HG03175 (cell line): ENCODE measurements around the gene AMELX.

Experiments
- ATAC-seq: cut with Tn5 transposase; IDR thresholded peaks from one replicate; pipeline ENCODE4 v1.9.1; 2021; ENCODE audit warnings: mild to moderate bottlenecking, moderate library complexity; ENCODE audit not compliant: unreplicated experiment

AMELX gene

GRCh38 chrX:11293113-11293512, at the start of gene AMELX:
Gene AMELX, plus strand, starts transcription at chrX:11293413. Its CDS starts 1,376 bp downstream, at chrX:11294789.
- no peak for ATAC-seq

GRCh38 chrX:11244636-11245035, 48.6 kb upstream of the AMELX start:
- no peak for ATAC-seq

GRCh38 chrX:11254417-11255109, 38.6 kb upstream of the AMELX start:
- ATAC-seq: no peak

GRCh38 chrX:11257290-11257689, 35.9 kb upstream of the AMELX start:
- no peak for ATAC-seq

GRCh38 chrX:11257711-11258110, 35.5 kb upstream of the AMELX start:
- no peak for ATAC-seq

- ATAC-seq: no peak
Measured at GRCh38 chrX:11259437-11259836, 33.8 kb upstream of the AMELX start.

GRCh38 chrX:11261260-11261659, 32.0 kb upstream of the AMELX start:
- no peak for ATAC-seq

GRCh38 chrX:11264925-11265324, 28.3 kb upstream of the AMELX start:
- no peak for ATAC-seq

- no peak for ATAC-seq
Measured at GRCh38 chrX:11265352-11265751, 27.9 kb upstream of the AMELX start.

GRCh38 chrX:11266573-11267003, 26.6 kb upstream of the AMELX start:
- no peak for ATAC-seq

GRCh38 chrX:11267425-11267824, 25.8 kb upstream of the AMELX start:
- ATAC-seq: no peak

GRCh38 chrX:11269006-11269405, 24.2 kb upstream of the AMELX start:
- no peak for ATAC-seq

- no peak for ATAC-seq
Measured at GRCh38 chrX:11269996-11270395, 23.2 kb upstream of the AMELX start.

- ATAC-seq: no peak
Measured at GRCh38 chrX:11272290-11272689, 20.9 kb upstream of the AMELX start.

- no peak for ATAC-seq
Measured at GRCh38 chrX:11272863-11273262, 20.4 kb upstream of the AMELX start.

GRCh38 chrX:11273544-11273943, 19.7 kb upstream of the AMELX start:
- no peak for ATAC-seq

GRCh38 chrX:11282043-11282442, 11.2 kb upstream of the AMELX start:
- ATAC-seq: no peak

- no peak for ATAC-seq
Measured at GRCh38 chrX:11285651-11286050, 7.6 kb upstream of the AMELX start.

- no peak for ATAC-seq
Measured at GRCh38 chrX:11287505-11287904, 5.7 kb upstream of the AMELX start.

GRCh38 chrX:11290416-11291102, 2.7 kb upstream of the AMELX start:
- no peak for ATAC-seq

GRCh38 chrX:11296051-11296450, 2.8 kb downstream of the AMELX start:
- no peak for ATAC-seq

GRCh38 chrX:11298600-11298999, 5.4 kb downstream of the AMELX start:
- ATAC-seq: no peak

GRCh38 chrX:11304829-11305228, 11.6 kb downstream of the AMELX start:
- ATAC-seq: no peak
